Nephron (organoid): Measurements from ENCODE around the gene TMEM14A.
"Not testable (repeated sequence)": the region's sequence is repeated elsewhere in the genome, so short reads cannot be mapped to it uniquely, and the experiment has no call there.

Experiments used
- H3K27ac Mint-ChIP-seq, 3 experiments: 2 replicates each; pipeline ENCODE4 v1.8.0; 2020; ENCODE audit warnings: mixed read lengths in 3 of 3, mild to moderate bottlenecking in 2 of 3, moderate library complexity in 1 of 3
- H3K27me3 Mint-ChIP-seq: 2 replicates; pipeline ENCODE4 v1.8.0; 2021; ENCODE audit warnings: low read depth, mild to moderate bottlenecking, moderate library complexity, mixed read lengths
- H3K36me3 Mint-ChIP-seq: 2 replicates; pipeline ENCODE4 v1.8.0; 2020; ENCODE audit warnings: low read depth, mixed read lengths
- H3K4me1 Mint-ChIP-seq: 2 replicates; pipeline ENCODE4 v1.8.0; 2020; ENCODE audit warnings: mixed read lengths
- H3K4me3 Mint-ChIP-seq, 3 experiments: 2 replicates each; pipeline ENCODE4 v1.8.0; 2020; ENCODE audit warnings: mild to moderate bottlenecking in 3 of 3, mixed read lengths in 3 of 3, moderate library complexity in 2 of 3
- H3K9me3 Mint-ChIP-seq: 2 replicates; pipeline ENCODE4 v1.8.0; 2020; ENCODE audit warnings: mixed read lengths
- CTCF ChIP-seq, 3 experiments: fragments of 200-600 bp; sonication (generic); IDR thresholded peaks; one replicate each; pipeline ENCODE4 v1.5.0; 2021; ENCODE audit warnings: antibody characterized with exemption in 3 of 3; ENCODE audit not compliant: unreplicated experiment in 3 of 3

TMEM14A gene

GRCh38 chr6:52671676-52672075 lies 763 bp downstream of the TMEM14A start:
- Mint-ChIP-seq H3K27ac (no peak overlapping the region), H3K4me1 (peaks cover 20% of the 10 kb centered on the region)
- no peak for TF ChIP-seq CTCF (IDR thresholded peaks at IDR 0.05; ENCODE audit: unreplicated experiment in 3 of 3)

GRCh38 chr6:52672412-52673025 lies 1.6 kb downstream of the TMEM14A start:
- H3K27me3 Mint-ChIP-seq: no peaks in the 10 kb centered on the region
- H3K9me3 Mint-ChIP-seq: no peaks in the 10 kb centered on the region
- peak overlapping the region; percentile 60 to 96 (median 79) for H3K4me3 Mint-ChIP-seq
- no peak overlapping the region for H3K27ac Mint-ChIP-seq
- no peak for TF ChIP-seq CTCF (IDR thresholded peaks at IDR 0.05; ENCODE audit: unreplicated experiment in 3 of 3)
- peaks cover 16% of the 10 kb centered on the region for H3K4me1 Mint-ChIP-seq
- peaks cover 16% of the 10 kb centered on the region for H3K36me3 Mint-ChIP-seq

More at GRCh38 chr6:52671676-52672075, 763 bp downstream of the TMEM14A start:
- H3K36me3 Mint-ChIP-seq: peaks cover 16% of the 10 kb centered on the region
- no peaks in the 10 kb centered on the region for H3K27me3 Mint-ChIP-seq
- H3K9me3 Mint-ChIP-seq: no peaks in the 10 kb centered on the region
- H3K4me3 Mint-ChIP-seq: peak overlapping the region; percentile 95 to 98 (median 96)

GRCh38 chr6:52674666-52675065 lies 3.8 kb downstream of the TMEM14A start:
- Mint-ChIP-seq H3K27me3 (no peaks in the 10 kb centered on the region), H3K4me1 (peaks cover 16% of the 10 kb centered on the region), H3K36me3 (peaks cover 17% of the 10 kb centered on the region), H3K4me3 (no peak overlapping the region), H3K9me3 (no peaks in the 10 kb centered on the region), H3K27ac (no peak overlapping the region)
- no peak for TF ChIP-seq CTCF (IDR thresholded peaks at IDR 0.05; ENCODE audit: unreplicated experiment in 3 of 3)

GRCh38 chr6:52675372-52675771 lies 4.5 kb downstream of the TMEM14A start:
- peaks cover 17% of the 10 kb centered on the region for H3K36me3 Mint-ChIP-seq
- peaks cover 12% of the 10 kb centered on the region for H3K4me1 Mint-ChIP-seq
- H3K27me3 Mint-ChIP-seq: no peaks in the 10 kb centered on the region
- no peak for TF ChIP-seq CTCF (IDR thresholded peaks at IDR 0.05; ENCODE audit: unreplicated experiment in 3 of 3)
- H3K9me3 Mint-ChIP-seq: no peaks in the 10 kb centered on the region
- H3K4me3 Mint-ChIP-seq: no peak overlapping the region
- no peak overlapping the region for H3K27ac Mint-ChIP-seq

- H3K9me3 Mint-ChIP-seq, H3K27me3 Mint-ChIP-seq, H3K4me3 Mint-ChIP-seq, H3K27ac Mint-ChIP-seq, H3K4me1 Mint-ChIP-seq: not testable (repeated sequence)
- peaks cover 17% of the 10 kb centered on the region for H3K36me3 Mint-ChIP-seq
Observed at GRCh38 chr6:52676631-52677030, 5.7 kb downstream of the TMEM14A start.

- H3K36me3 Mint-ChIP-seq: peaks cover 25% of the 10 kb centered on the region
- no peak overlapping the region for H3K27ac Mint-ChIP-seq
- H3K27me3 Mint-ChIP-seq: no peaks in the 10 kb centered on the region
- no peak for TF ChIP-seq CTCF (IDR thresholded peaks at IDR 0.05; ENCODE audit: unreplicated experiment in 3 of 3)
- no peaks in the 10 kb centered on the region for H3K4me1 Mint-ChIP-seq
- no peaks in the 10 kb centered on the region for H3K9me3 Mint-ChIP-seq
- no peak overlapping the region for H3K4me3 Mint-ChIP-seq
Observed at GRCh38 chr6:52681416-52681815, 10.5 kb downstream of the TMEM14A start.
